ENCODE data around the gene ABCB1.
"Not testable (repeated sequence)": the region's sequence is repeated elsewhere in the genome, so short reads cannot be mapped to it uniquely, and the experiment has no call there.

Gene ABCB1

GRCh38 chr7:87474533-87475358, 125.9 kb downstream of the ABCB1 start:
- no peak for DNase-seq (ENCODE audit: low read depth in 2 of 3, low spot score in 1 of 3)

DNA sequence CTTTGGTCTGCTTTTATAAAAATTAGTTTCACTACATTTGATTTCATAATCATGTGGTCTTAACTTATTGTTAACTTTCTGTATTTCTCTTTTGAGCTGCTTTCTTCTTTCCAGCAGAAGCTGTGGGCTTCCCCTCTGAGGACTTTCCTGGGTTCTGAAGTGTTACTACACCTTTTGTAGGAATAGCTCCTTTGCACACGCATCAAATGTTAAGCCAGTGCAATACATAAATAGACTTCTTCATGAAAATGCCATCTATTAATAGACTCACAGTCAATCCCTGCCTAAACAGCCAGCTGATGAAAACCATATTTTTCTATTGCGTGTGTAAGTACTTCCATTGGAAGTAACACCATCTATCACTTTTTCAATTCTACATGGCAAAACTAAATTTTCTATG, 126.7 kb downstream of the ABCB1 start:
- DNase-seq (ENCODE audit: low read depth in 2 of 3, low spot score in 1 of 3), result no peak

DNA sequence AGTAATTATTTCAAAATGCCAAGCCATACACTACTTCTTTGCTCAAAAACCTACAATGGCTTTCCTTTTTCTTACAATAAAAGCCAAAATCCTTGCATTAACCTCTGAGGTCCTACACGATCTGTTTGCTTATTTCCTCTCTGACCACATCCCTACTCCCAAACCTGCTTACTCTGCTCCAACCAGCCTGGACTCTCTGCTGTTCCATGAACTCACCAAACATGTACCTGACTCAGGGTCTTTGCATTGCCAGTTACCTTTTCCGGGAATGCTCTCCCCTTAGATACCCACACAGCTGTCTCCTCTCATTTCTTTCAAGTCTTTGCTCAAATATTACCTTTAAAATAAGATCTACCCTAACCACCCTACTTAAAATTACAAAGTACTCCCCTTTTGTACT, 127.5 kb downstream of the ABCB1 start:
- no peak for DNase-seq (ENCODE audit: low read depth in 2 of 3, low spot score in 1 of 3)

DNA sequence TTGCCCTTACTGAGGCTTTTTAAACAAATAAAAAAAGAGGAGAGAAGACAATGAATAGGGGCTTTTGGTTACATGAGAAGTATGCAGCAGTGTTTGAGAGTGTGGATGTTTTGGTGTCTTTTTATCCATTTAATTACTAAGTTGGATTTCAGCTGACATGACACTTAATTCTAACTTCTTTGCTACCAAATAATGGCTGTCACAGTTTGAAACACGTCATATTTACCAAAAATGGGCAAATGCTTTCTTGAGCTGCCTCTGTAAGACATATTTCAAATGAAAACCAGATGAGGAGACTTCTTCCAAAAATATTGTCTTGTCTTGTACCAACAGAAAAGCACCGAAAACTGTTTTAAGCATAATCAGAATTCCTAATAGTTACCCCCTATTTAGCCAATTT, 129.2 kb downstream of the ABCB1 start:
- no peak for DNase-seq (ENCODE audit: low read depth in 2 of 3, low spot score in 1 of 3)

DNA sequence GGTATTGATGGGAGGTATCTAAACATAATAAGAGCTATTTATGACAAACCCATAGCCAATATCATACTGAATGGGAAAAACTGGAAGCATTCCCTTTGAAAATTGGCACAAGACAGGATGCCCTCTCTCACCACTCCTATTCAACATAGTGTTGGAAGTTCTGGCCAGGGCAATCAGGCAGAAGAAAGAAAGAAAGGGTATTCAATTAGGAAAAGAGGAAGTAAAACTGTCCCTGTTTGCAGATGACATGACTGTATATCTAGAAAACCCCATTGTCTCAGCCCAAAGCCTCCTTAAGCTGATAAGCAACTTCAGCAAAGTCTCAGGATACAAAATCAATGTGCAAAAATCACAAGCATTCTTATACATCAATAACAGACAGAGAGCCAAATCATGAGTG, 131.5 kb downstream of the ABCB1 start:
- DNase-seq (ENCODE audit: low read depth in 2 of 3, low spot score in 1 of 3), result not testable (repeated sequence)

GRCh38 chr7:87465534-87465880, 135.2 kb downstream of the ABCB1 start:
- not testable (repeated sequence) for DNase-seq (ENCODE audit: low read depth in 2 of 3, low spot score in 1 of 3)

- not testable (repeated sequence) for DNase-seq (ENCODE audit: low read depth in 2 of 3, low spot score in 1 of 3)
Measured at GRCh38 chr7:87464830-87465533, 135.7 kb downstream of the ABCB1 start.

DNA sequence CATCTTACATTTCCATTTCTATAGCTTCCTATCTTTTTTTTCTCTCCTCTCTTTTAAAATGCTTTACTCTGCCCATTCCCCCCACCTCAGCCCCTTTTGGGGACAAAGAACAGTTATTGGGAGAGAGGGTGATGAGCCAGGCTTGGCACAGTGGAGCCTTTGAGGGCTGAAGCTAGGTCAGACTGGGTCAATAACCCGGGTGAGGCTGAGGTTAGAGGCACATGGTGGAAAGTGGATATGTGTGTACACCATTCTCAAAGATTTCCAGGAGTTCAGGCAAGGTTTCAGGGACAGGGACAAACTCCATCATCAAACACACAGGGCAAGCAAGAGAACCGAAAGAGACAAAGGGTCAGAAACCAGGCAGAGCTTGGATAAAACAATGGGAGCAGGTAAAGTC, 136.7 kb downstream of the ABCB1 start:
- DNase-seq (ENCODE audit: low read depth in 2 of 3, low spot score in 1 of 3), result no peak

DNA sequence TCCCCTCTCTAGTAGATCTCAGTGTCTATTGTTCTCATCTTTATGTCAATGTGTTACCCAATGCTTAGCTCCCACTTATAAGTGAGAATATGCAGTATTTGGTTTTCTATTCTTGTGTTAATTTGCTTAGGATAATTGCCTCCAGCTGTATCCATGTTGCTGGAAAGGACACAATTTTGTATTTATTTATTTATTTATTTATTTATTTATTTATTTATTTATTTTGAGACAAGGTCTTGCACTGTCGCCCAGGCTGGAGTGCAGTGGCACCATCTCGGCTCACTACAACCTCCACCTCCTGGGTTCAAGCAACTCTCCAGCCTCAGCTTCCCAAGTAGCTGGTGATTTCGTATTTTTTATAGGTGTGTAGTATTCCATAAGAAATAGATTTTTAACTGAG, 140.2 kb downstream of the ABCB1 start:
- DNase-seq (ENCODE audit: low read depth in 2 of 3, low spot score in 1 of 3), result not testable (repeated sequence)

GRCh38 chr7:87459941-87460340, 140.7 kb downstream of the ABCB1 start:
- DNase-seq (ENCODE audit: low read depth in 2 of 3, low spot score in 1 of 3), result no peak

GRCh38 chr7:87458148-87458547, 142.5 kb downstream of the ABCB1 start:
- no peak for DNase-seq (ENCODE audit: low read depth in 2 of 3, low spot score in 1 of 3)

DNA sequence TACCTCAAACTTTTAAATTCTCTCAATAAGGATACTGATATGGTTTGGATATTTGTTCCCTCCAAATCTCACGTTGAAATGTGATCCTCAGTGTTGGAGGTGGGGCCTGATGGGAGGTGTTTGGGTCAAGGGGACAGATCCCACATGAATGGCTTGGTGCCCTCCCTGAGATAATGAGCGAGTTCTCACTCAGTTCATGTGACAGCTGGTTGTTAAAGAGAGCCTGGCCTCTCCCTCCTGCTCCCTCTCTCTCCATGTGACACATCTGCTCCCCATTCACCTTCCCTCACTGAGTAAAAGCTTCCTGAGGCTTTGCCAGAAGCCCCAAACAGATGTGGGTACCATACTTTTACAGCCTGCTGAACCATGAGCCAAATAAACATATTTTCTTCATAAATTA, 144.4 kb downstream of the ABCB1 start:
- DNase-seq (ENCODE audit: low read depth in 2 of 3, low spot score in 1 of 3), result no peak

Data from stimulated activated CD4-positive, alpha-beta T cell treated with anti-CD3 and anti-CD28 coated beads, Interleukin-12 subunit alpha, Interleukin-12 subunit beta, amount 100 ng/mL, for 48 hours (primary cell).